ENCODE results near the gene C1QTNF8.
"Not testable (repeated sequence)": the region's sequence is repeated elsewhere in the genome, so short reads cannot be mapped to it uniquely, and the experiment has no call there.

C1QTNF8 gene

DNA sequence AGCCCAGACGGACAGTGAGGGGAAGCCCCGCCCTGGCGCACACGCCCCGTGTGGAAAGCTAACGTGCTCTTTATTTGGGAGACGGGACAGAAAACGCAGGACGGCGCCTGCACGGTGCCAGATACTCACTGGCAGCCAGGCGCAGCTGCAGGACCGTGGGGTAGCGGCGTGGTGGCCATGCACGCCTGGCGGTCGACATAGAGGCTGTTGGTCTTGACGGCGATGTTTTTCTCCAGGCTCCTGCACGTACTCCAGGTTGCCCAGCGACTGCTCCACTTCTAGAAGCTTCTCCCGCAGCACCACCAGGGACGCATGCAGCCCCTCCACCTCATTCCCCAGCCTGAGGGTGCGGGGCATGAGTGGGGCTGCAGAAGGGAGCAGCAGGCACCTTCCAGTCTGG, 5.1 kb upstream of the C1QTNF8 start:
- Mint-ChIP-seq H3K4me3 (no peak overlapping the region), H3K27ac (ENCODE audit: low read depth) (no peak overlapping the region), H3K4me1 (no peaks in the 10 kb centered on the region), H3K9me3 (no peaks in the 10 kb centered on the region), H3K27me3 (peaks cover 9% of the 10 kb centered on the region), H3K36me3 (ENCODE audit: insufficient read depth) (no peaks in the 10 kb centered on the region)
- ATAC-seq (replicated peaks; ENCODE audit: extremely low read depth, poor library complexity, severe bottlenecking) (no peak), DNase-seq (ENCODE audit: low spot score in 2 of 2) (no peak)

GRCh38 chr16:1100084-1100800, 4.2 kb upstream of the C1QTNF8 start:
- DNase-seq (ENCODE audit: low spot score in 2 of 2) (no peak), ATAC-seq (replicated peaks; ENCODE audit: extremely low read depth, poor library complexity, severe bottlenecking) (no peak)
- H3K4me1 Mint-ChIP-seq, result no peaks in the 10 kb centered on the region
- peaks cover 9% of the 10 kb centered on the region for H3K27me3 Mint-ChIP-seq
- H3K36me3 Mint-ChIP-seq (ENCODE audit: insufficient read depth), result no peaks in the 10 kb centered on the region
- no peak overlapping the region for H3K27ac Mint-ChIP-seq (ENCODE audit: low read depth)
- no peaks in the 10 kb centered on the region for H3K9me3 Mint-ChIP-seq
- H3K4me3 Mint-ChIP-seq, result no peak overlapping the region

DNA sequence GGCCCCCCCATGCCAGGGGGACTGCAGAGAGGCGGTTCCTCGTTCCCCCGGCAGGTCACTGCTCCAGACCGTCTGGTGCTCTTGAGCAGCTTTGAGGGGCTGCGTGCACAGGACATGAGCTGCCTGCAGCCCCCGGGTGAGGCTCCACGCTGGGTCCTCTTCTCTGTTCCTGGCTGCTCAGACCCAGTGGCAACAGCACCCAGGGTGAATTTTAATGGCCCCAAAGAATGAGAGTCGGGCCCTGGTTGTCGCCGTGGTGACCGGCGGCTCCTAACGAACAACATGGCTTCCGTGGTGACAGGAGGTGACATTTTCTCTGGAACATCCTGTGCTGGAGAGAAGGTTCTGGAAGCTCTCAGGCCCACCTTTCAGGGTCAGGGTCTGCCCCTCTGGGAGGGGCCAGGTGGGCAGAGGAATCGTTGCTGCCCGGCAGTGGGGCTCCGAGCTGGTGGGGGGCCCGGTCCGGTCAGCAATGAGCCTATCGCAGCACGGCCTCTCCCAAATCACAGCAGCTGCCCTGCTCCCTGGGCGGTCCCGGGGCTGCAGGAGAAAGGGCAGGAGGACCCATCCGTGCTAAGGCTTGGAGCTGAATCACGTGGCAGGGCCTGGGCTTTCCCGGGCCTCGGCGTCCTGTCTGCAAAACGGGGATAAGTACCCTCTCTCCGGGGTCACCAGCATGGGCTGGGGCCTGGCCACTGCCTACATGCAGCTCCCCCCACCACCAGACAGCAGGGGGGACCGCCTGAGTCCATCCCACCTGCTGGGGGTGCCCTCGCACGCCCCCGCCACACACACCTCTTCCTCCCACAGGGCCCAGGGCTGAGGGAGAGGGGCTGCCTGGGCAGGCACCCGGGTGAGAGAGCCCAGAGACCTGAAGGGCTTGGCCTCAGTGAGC, 3.4 kb upstream of the C1QTNF8 start:
- Mint-ChIP-seq H3K27ac (ENCODE audit: low read depth) (no peak overlapping the region), H3K36me3 (ENCODE audit: insufficient read depth) (no peaks in the 10 kb centered on the region), H3K9me3 (no peaks in the 10 kb centered on the region), H3K4me1 (no peaks in the 10 kb centered on the region), H3K27me3 (peaks cover 6% of the 10 kb centered on the region), H3K4me3 (no peak overlapping the region)
- DNase-seq (ENCODE audit: low spot score in 2 of 2) (no peak), ATAC-seq (replicated peaks; ENCODE audit: extremely low read depth, poor library complexity, severe bottlenecking) (no peak)

DNA sequence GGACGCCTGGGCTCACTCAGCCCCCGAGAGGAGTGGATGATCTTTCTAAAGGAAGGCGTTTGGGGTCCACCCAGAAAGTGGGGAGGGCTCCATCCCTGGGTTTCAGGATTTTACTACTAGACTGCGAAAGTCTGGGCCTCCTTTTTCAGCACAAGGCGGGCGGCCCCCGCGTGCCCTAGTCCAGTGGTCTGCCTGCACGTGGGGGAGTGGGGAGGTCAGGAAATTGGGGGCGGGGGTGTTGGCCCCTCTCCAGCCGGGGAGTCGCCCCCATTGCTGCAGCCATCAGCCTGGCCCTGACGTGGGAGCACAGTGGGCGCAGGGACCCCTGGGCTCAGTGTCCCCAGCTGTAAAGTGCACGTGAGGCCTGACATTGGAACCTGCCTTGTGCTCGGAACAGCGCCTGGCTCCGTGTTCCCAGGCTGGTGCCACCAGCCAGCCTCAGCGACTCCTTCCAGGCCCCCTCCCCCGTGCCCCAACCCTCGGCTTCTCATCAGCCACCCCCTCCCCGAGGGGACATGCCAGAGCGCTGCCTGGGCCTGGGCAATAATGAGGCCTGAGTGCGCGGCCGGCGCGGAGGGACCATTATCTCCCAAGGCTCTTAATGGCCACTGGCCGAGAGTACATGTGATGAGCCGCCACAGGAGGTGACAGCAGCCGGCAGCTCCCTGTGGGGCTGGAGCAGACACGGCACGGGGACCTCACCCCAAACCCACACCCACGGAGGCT, 2.4 kb upstream of the C1QTNF8 start:
- Mint-ChIP-seq H3K27me3 (no peaks in the 10 kb centered on the region), H3K36me3 (ENCODE audit: insufficient read depth) (peaks cover 2% of the 10 kb centered on the region), H3K9me3 (no peaks in the 10 kb centered on the region), H3K4me3 (no peak overlapping the region), H3K27ac (ENCODE audit: low read depth) (no peak overlapping the region), H3K4me1 (no peaks in the 10 kb centered on the region)
- ATAC-seq (replicated peaks; ENCODE audit: extremely low read depth, poor library complexity, severe bottlenecking) (no peak), DNase-seq (ENCODE audit: low spot score in 2 of 2) (no peak)

- Mint-ChIP-seq H3K36me3 (ENCODE audit: insufficient read depth) (peaks cover 2% of the 10 kb centered on the region), H3K27me3 (no peaks in the 10 kb centered on the region), H3K27ac (ENCODE audit: low read depth) (no peak overlapping the region), H3K9me3 (no peaks in the 10 kb centered on the region), H3K4me3 (no peak overlapping the region), H3K4me1 (no peaks in the 10 kb centered on the region)
- ATAC-seq (replicated peaks; ENCODE audit: extremely low read depth, poor library complexity, severe bottlenecking), result no peak
- DNase-seq (ENCODE audit: low spot score in 2 of 2), result no peak
Measured at GRCh38 chr16:1097800-1098199, 1.8 kb upstream of the C1QTNF8 start.

- Mint-ChIP-seq H3K27ac (ENCODE audit: low read depth) (no peak overlapping the region), H3K36me3 (ENCODE audit: insufficient read depth) (peaks cover 2% of the 10 kb centered on the region), H3K4me1 (no peaks in the 10 kb centered on the region), H3K4me3 (no peak overlapping the region), H3K27me3 (no peaks in the 10 kb centered on the region), H3K9me3 (no peaks in the 10 kb centered on the region)
- no peak for DNase-seq (ENCODE audit: low spot score in 2 of 2)
- peak; percentile 24 for ATAC-seq (replicated peaks; ENCODE audit: extremely low read depth, poor library complexity, severe bottlenecking)
Measured at GRCh38 chr16:1097156-1097555, 1.1 kb upstream of the C1QTNF8 start.

- peaks cover 2% of the 10 kb centered on the region for H3K36me3 Mint-ChIP-seq (ENCODE audit: insufficient read depth)
- no peaks in the 10 kb centered on the region for H3K4me1 Mint-ChIP-seq
- no peak overlapping the region for H3K4me3 Mint-ChIP-seq
- no peak for ATAC-seq (replicated peaks; ENCODE audit: extremely low read depth, poor library complexity, severe bottlenecking)
- no peaks in the 10 kb centered on the region for H3K9me3 Mint-ChIP-seq
- H3K27ac Mint-ChIP-seq (ENCODE audit: low read depth), result no peak overlapping the region
- no peaks in the 10 kb centered on the region for H3K27me3 Mint-ChIP-seq
- DNase-seq (ENCODE audit: low spot score in 2 of 2), result no peak
Measured at GRCh38 chr16:1095450-1096168, 435 bp downstream of the C1QTNF8 start.

DNA sequence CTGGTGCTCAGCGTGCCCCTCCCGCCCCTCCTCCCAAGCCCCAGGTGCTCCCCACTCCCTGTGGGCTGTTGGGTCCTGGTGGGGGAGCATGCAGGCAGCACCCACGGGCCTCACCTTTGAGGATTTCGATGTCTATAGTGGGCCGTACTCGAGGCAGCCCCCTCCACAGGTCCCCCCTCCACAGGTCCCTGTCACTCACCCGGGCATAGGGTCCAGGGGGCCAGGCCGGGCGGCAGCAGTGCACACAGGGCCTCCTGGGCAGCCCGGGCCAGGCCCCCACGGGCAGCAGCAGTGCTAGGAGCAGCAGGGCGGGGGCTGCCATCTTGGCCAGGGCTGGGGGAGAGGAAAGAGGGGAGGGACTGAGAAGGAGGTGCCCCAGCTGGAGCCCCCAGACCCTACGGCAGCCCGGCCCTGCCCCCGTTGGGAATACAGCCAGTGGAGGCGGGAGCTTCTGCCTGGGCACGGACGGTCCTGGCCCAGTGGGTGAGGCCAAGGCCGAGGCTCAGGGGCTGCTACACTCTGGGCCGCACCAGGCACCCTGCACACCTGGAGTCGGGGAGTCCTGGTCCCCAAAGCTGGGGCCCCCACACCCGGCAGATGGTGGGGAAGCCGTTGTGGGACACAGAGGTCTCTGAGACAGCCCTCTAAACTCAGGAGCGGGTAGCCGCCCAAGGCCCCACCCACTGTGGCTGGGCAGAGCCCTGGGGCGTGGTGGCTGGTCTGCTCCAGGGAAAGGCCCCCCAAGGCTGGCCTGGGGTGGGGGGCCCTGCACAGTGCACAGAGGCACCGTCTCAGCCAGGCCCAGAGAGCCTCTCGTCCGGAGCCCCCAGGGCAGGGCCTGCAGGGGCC, 1.2 kb downstream of the C1QTNF8 start:
- no peaks in the 10 kb centered on the region for H3K4me1 Mint-ChIP-seq
- no peak for ATAC-seq (replicated peaks; ENCODE audit: extremely low read depth, poor library complexity, severe bottlenecking)
- H3K36me3 Mint-ChIP-seq (ENCODE audit: insufficient read depth), result peaks cover 2% of the 10 kb centered on the region
- no peaks in the 10 kb centered on the region for H3K9me3 Mint-ChIP-seq
- DNase-seq (ENCODE audit: low spot score in 2 of 2), result no peak
- no peaks in the 10 kb centered on the region for H3K27me3 Mint-ChIP-seq
- no peak overlapping the region for H3K4me3 Mint-ChIP-seq
- H3K27ac Mint-ChIP-seq (ENCODE audit: low read depth), result no peak overlapping the region

DNA sequence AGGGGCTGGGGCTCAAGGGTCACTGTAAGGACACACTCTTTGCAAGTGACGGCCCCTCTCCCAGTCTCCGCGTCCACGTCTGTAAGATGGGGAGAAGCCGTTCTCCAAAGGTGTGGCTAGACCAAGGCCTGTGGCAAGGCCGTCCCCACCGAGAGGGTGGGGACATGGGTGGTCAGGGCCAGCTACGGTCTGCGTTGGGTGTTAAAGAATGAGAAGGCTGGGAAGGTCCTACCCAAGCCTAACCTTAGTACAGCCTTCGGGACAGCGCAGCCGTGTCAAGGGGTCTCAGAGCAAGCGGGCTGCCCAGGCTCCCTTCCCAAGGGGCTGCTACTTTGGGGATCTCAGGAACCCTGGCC, 1.9 kb downstream of the C1QTNF8 start:
- no peak overlapping the region for H3K4me3 Mint-ChIP-seq
- H3K27me3 Mint-ChIP-seq, result no peaks in the 10 kb centered on the region
- peaks cover 2% of the 10 kb centered on the region for H3K36me3 Mint-ChIP-seq (ENCODE audit: insufficient read depth)
- no peaks in the 10 kb centered on the region for H3K4me1 Mint-ChIP-seq
- H3K27ac Mint-ChIP-seq (ENCODE audit: low read depth), result no peak overlapping the region
- DNase-seq (ENCODE audit: low spot score in 2 of 2) (no peak), ATAC-seq (replicated peaks; ENCODE audit: extremely low read depth, poor library complexity, severe bottlenecking) (no peak)
- no peaks in the 10 kb centered on the region for H3K9me3 Mint-ChIP-seq

DNA sequence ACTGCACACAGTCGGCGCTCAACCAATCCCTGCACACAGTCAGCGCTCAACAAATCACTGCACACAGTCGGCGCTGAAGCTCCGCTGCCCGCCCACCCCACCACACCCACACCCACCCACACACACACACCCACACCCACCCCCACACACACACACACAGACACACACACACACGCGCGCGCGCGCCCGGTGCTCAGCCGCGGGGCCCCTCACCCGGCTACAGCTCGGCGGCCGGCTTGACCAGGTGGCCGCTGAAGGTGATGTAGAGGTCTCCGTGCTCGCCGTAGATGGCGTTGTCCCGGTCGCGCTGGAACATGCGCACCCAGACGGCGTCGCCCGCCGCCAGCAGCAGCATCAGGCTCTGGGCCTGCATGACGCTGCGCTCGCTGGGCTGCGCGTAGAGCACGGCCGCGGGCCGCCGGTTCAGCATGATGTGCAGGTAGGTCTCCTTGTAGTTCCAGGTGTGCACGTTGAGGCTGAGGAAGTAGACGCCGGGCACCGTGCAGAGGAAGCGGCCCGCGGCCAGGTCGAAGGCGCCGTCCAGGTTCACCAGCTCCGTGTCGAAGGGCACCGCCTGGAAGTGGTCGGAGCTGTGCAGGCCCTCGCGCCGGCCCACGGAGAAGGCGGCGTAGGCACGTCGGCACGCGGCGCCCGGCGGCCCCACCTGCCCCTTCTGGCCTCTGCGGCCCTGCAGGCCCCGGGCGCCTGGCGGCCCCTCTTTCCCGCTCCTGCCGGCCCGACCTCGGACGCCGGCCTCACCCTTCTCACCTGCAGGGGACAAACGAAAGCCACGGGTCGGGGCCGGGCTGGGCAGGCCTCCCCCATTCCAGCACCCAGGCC, 2.5 kb downstream of the C1QTNF8 start:
- ATAC-seq (replicated peaks; ENCODE audit: extremely low read depth, poor library complexity, severe bottlenecking), result no peak
- DNase-seq (ENCODE audit: low spot score in 2 of 2), result no peak
- H3K27ac Mint-ChIP-seq (ENCODE audit: low read depth), result no peak overlapping the region
- H3K27me3 Mint-ChIP-seq, result no peaks in the 10 kb centered on the region
- no peak overlapping the region for H3K4me3 Mint-ChIP-seq
- H3K36me3 Mint-ChIP-seq (ENCODE audit: insufficient read depth), result peaks cover 2% of the 10 kb centered on the region
- no peaks in the 10 kb centered on the region for H3K4me1 Mint-ChIP-seq
- no peaks in the 10 kb centered on the region for H3K9me3 Mint-ChIP-seq

- not testable (repeated sequence) for DNase-seq (ENCODE audit: low spot score in 2 of 2); H3K36me3 Mint-ChIP-seq (ENCODE audit: insufficient read depth); H3K9me3 Mint-ChIP-seq; H3K27ac Mint-ChIP-seq (ENCODE audit: low read depth); H3K4me3 Mint-ChIP-seq; ATAC-seq (replicated peaks; ENCODE audit: extremely low read depth, poor library complexity, severe bottlenecking); H3K4me1 Mint-ChIP-seq; H3K27me3 Mint-ChIP-seq
Measured at GRCh38 chr16:1092685-1093283, 3.3 kb downstream of the C1QTNF8 start.
